HG02763 (cell line): Measurements from ENCODE around the gene C12orf60.

Source experiments
- ATAC-seq: cut with Tn5 transposase; IDR thresholded peaks from one replicate; pipeline ENCODE4 v1.9.1; 2021; ENCODE audit warnings: mild to moderate bottlenecking, moderate library complexity; ENCODE audit not compliant: unreplicated experiment

The C12orf60 gene

GRCh38 chr12:14871247-14871646 lies 67.8 kb downstream of the C12orf60 start:
- no peak for ATAC-seq

GRCh38 chr12:14871886-14872285 lies 68.4 kb downstream of the C12orf60 start:
- ATAC-seq: no peak

DNA sequence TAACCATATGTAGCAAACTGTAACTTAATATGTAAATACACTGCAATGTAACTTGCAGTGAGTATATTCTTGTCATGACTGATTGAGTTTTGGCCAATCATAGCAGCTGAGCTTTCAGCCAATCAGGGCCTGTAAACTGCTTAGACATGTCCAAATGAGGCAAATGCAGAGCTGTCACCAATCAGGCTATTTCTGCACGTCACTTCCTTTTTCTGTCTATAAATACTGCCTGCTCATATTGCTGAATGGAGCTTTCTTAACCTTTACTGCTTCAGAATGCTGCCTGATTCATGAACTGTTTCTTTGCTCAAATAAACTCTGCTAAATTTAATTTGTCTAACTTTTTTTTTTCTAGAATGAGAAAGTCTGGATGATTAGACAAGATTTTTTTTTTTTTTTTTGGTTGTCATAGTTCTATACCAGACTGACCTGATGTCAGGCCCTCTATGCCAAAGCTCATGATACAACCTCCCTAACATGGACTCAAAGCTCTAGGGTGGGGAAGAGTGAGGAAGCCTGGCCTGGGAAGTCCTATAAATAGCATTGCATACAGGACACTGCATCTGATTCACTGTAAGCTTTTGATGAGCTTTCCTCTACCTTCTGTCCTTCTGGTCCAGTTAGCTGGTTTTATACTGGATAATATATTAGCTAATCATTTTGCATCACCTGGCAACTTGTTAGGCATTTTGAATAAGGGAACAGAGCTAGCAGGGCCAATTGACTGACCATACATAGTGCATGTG lies 70.1 kb downstream of the C12orf60 start:
- ATAC-seq: no peak
